Activated CD4-positive, alpha-beta memory T cell treated with anti-CD3 and anti-CD28 coated beads for 36 hours (primary cell): ENCODE results near the gene PSMD2. TPM values are rescaled to one million over a fixed set of nuclear protein-coding genes. Genes with fewer than 3 reads are reported as not detected.

ENCODE experiments used
- CTCF ChIA-PET: fragments of 350-600 bp; sonication (Branson Sonifier 250); formaldehyde crosslinking; loops from one replicate; lab custom pipeline; 2021; ENCODE audit warnings: antibody characterized with exemption, inconsistent platforms; lab: Charles Lee
- POLR2A ChIA-PET: fragments of 350-600 bp; sonication (Branson Sonifier 250); formaldehyde crosslinking; loops from one replicate; lab custom pipeline; 2021; ENCODE audit warnings: antibody characterized with exemption; lab: Charles Lee
- DNase-seq: peaks from one replicate; pipeline ENCODE4 v3.0.0-alpha.2; 2020
- H3K27ac Mint-ChIP-seq: one replicate; pipeline ENCODE4 v1.8.0; 2021; ENCODE audit warnings: mixed read lengths
- H3K27me3 Mint-ChIP-seq: one replicate; pipeline ENCODE4 v1.8.0; 2021; ENCODE audit warnings: mixed read lengths
- H3K36me3 Mint-ChIP-seq: one replicate; pipeline ENCODE4 v1.8.0; 2021; ENCODE audit warnings: mixed read lengths
- H3K4me1 Mint-ChIP-seq: one replicate; pipeline ENCODE4 v1.8.0; 2021; ENCODE audit warnings: low read depth, mixed read lengths
- H3K4me3 Mint-ChIP-seq: one replicate; pipeline ENCODE4 v1.8.0; 2021; ENCODE audit warnings: mild to moderate bottlenecking, mixed read lengths
- H3K9me3 Mint-ChIP-seq: one replicate; pipeline ENCODE4 v1.8.0; 2021; ENCODE audit warnings: mixed read lengths
- intact Hi-C: fragments of 100-400 bp; cut with micrococcal nuclease; formaldehyde crosslinking; loops from one replicate; pipeline ENCODE4 v1.15.1; 2023
- total RNA-seq, 2 experiments: library from RNA; stranded (reverse); gene quantifications; one replicate each; pipeline ENCODE4 v1.2.3, GENCODE V29; 2021

PSMD2 gene
- total RNA-seq, 2 experiments from 2014 or later, result 246 to 257 TPM

- Mint-ChIP-seq H3K4me3 (no peak overlapping the region), H3K27ac (no peak overlapping the region), H3K4me1 (no peaks in the 10 kb centered on the region), H3K36me3 (peaks cover 2% of the 10 kb centered on the region), H3K27me3 (no peaks in the 10 kb centered on the region), H3K9me3 (no peaks in the 10 kb centered on the region)
- ChIA-PET CTCF (interaction anchor here (0.5 to 1.1 kb wide), 2 partner anchors 10 to 23 kb away, joined by 3 to 9 read pairs; no protein-coding TSS in a partner anchor), POLR2A (no interaction called here)
- intact Hi-C loops, result no loop called here
- DNase-seq, result no peak
These were observed 45.7 kb downstream of the PSMD2 start for GRCh38 chr3:184344579-184345316.

GRCh38 chr3:184345317-184346144, 46.5 kb downstream of the PSMD2 start:
- Mint-ChIP-seq H3K9me3 (no peaks in the 10 kb centered on the region), H3K27ac (no peak overlapping the region), H3K4me3 (no peak overlapping the region), H3K27me3 (no peaks in the 10 kb centered on the region), H3K4me1 (no peaks in the 10 kb centered on the region), H3K36me3 (peaks cover 2% of the 10 kb centered on the region)
- intact Hi-C loops, result no loop called here
- peak; percentile 26 for DNase-seq
- POLR2A ChIA-PET, result no interaction called here
- CTCF ChIA-PET, result interaction anchor here (0.5 to 1.5 kb wide), 3 partner anchors 9 to 22 kb away, joined by 3 to 9 read pairs (median 3); no protein-coding TSS in a partner anchor

- no peak overlapping the region for H3K27ac Mint-ChIP-seq
- H3K27me3 Mint-ChIP-seq, result no peaks in the 10 kb centered on the region
- intact Hi-C loops, result no loop called here
- no peak overlapping the region for H3K4me3 Mint-ChIP-seq
- ChIA-PET CTCF (interaction anchor here (1.5 kb wide), 1 partner anchor 15 kb away, joined by 3 read pairs; no protein-coding TSS in a partner anchor), POLR2A (no interaction called here)
- DNase-seq, result no peak
- no peaks in the 10 kb centered on the region for H3K9me3 Mint-ChIP-seq
- peaks cover 2% of the 10 kb centered on the region for H3K36me3 Mint-ChIP-seq
- H3K4me1 Mint-ChIP-seq, result no peaks in the 10 kb centered on the region
These were observed 47.6 kb downstream of the PSMD2 start for GRCh38 chr3:184346480-184347190.

- CTCF ChIA-PET, result interaction anchor here (1.5 kb wide), 1 partner anchor 15 kb away, joined by 3 read pairs; no protein-coding TSS in a partner anchor
- Mint-ChIP-seq H3K4me1 (no peaks in the 10 kb centered on the region), H3K27me3 (no peaks in the 10 kb centered on the region), H3K27ac (no peak overlapping the region), H3K36me3 (peaks cover 2% of the 10 kb centered on the region), H3K9me3 (no peaks in the 10 kb centered on the region), H3K4me3 (no peak overlapping the region)
- DNase-seq, result no peak
- POLR2A ChIA-PET, result no interaction called here
- intact Hi-C loops, result no loop called here
These were observed 48.4 kb downstream of the PSMD2 start for GRCh38 chr3:184347321-184348056.

- H3K4me3 Mint-ChIP-seq, result no peak overlapping the region
- intact Hi-C loops, result no loop called here
- ChIA-PET CTCF (no interaction called here), POLR2A (interaction anchor here (1.0 kb wide), 1 partner anchor 14 kb away, joined by 3 read pairs; no protein-coding TSS in a partner anchor)
- H3K4me1 Mint-ChIP-seq, result no peaks in the 10 kb centered on the region
- no peaks in the 10 kb centered on the region for H3K27me3 Mint-ChIP-seq
- no peak overlapping the region for H3K27ac Mint-ChIP-seq
- DNase-seq, result no peak
- no peaks in the 10 kb centered on the region for H3K9me3 Mint-ChIP-seq
- H3K36me3 Mint-ChIP-seq, result peaks cover 2% of the 10 kb centered on the region
These were observed 49.0 kb downstream of the PSMD2 start for GRCh38 chr3:184348057-184348382.

- Mint-ChIP-seq H3K9me3 (no peaks in the 10 kb centered on the region), H3K4me3 (no peak overlapping the region), H3K27ac (no peak overlapping the region), H3K4me1 (no peaks in the 10 kb centered on the region), H3K27me3 (no peaks in the 10 kb centered on the region), H3K36me3 (peaks cover 2% of the 10 kb centered on the region)
- intact Hi-C loops, result no loop called here
- POLR2A ChIA-PET, result no interaction called here
- no peak for DNase-seq
- CTCF ChIA-PET, result interaction anchor here (1.0 kb wide), 1 partner anchor 11 kb away, joined by 3 read pairs; no protein-coding TSS in a partner anchor
These were observed 50.8 kb downstream of the PSMD2 start for GRCh38 chr3:184349563-184350470.

GRCh38 chr3:184350618-184351017, 51.6 kb downstream of the PSMD2 start:
- DNase-seq, result no peak
- POLR2A ChIA-PET, result no interaction called here
- no peaks in the 10 kb centered on the region for H3K9me3 Mint-ChIP-seq
- H3K4me1 Mint-ChIP-seq, result no peaks in the 10 kb centered on the region
- no peaks in the 10 kb centered on the region for H3K36me3 Mint-ChIP-seq
- CTCF ChIA-PET, result no interaction called here
- H3K27ac Mint-ChIP-seq, result no peak overlapping the region
- intact Hi-C loops, result no loop called here
- H3K4me3 Mint-ChIP-seq, result no peak overlapping the region
- H3K27me3 Mint-ChIP-seq, result no peaks in the 10 kb centered on the region

- ChIA-PET POLR2A (no interaction called here), CTCF (interaction anchor here (1.6 kb wide), 1 partner anchor 162 kb away, joined by 4 read pairs; no protein-coding TSS in a partner anchor)
- Mint-ChIP-seq H3K4me1 (no peaks in the 10 kb centered on the region), H3K9me3 (no peaks in the 10 kb centered on the region), H3K4me3 (no peak overlapping the region), H3K27me3 (no peaks in the 10 kb centered on the region), H3K27ac (no peak overlapping the region), H3K36me3 (no peaks in the 10 kb centered on the region)
- DNase-seq, result no peak
- intact Hi-C loops, result no loop called here
These were observed 52.6 kb downstream of the PSMD2 start for GRCh38 chr3:184351511-184352148.

- CTCF ChIA-PET, result interaction anchor here (1.6 to 3.7 kb wide), 2 partner anchors 20 to 162 kb away, joined by 4 to 22 read pairs; no protein-coding TSS in a partner anchor
- Mint-ChIP-seq H3K4me1 (no peaks in the 10 kb centered on the region), H3K27ac (no peak overlapping the region), H3K36me3 (no peaks in the 10 kb centered on the region), H3K9me3 (no peaks in the 10 kb centered on the region), H3K27me3 (no peaks in the 10 kb centered on the region), H3K4me3 (no peak overlapping the region)
- DNase-seq, result no peak
- intact Hi-C loops, result no loop called here
- POLR2A ChIA-PET, result no interaction called here
These were observed 53.2 kb downstream of the PSMD2 start for GRCh38 chr3:184352149-184352785.

- ChIA-PET CTCF (interaction anchor here (1.1 to 3.7 kb wide), 11 partner anchors 8 to 189 kb away, joined by 3 to 23 read pairs (median 6); partner anchors contain the start of genes CLCN2, FAM131A and POLR2H), POLR2A (no interaction called here)
- no peaks in the 10 kb centered on the region for H3K9me3 Mint-ChIP-seq
- no peak for DNase-seq
- no peaks in the 10 kb centered on the region for H3K4me1 Mint-ChIP-seq
- H3K36me3 Mint-ChIP-seq, result no peaks in the 10 kb centered on the region
- no peak overlapping the region for H3K27ac Mint-ChIP-seq
- intact Hi-C loops, result no loop called here
- no peak overlapping the region for H3K4me3 Mint-ChIP-seq
- H3K27me3 Mint-ChIP-seq, result no peaks in the 10 kb centered on the region
These were observed 54.0 kb downstream of the PSMD2 start for GRCh38 chr3:184352897-184353545.
